ENCODE results near the gene CXCR5. TPM values are rescaled to one million over a fixed set of nuclear protein-coding genes. Genes with fewer than 3 reads are reported as not detected.

Gene CXCR5
- total RNA-seq, 1 experiment from 2014 or later = not detected

- POLR2A ChIA-PET (ENCODE audit: unreplicated experiment) = no interaction called here
- TF ChIP-seq CTCF (conservative IDR thresholded peaks at IDR 0.05; ENCODE audit: low read depth, low read length) (no peak), EZH2 (IDR thresholded peaks at IDR 0.05; ENCODE audit: low read length, unreplicated experiment) (no peak), EZH2phosphoT487 (IDR thresholded peaks at IDR 0.05; ENCODE audit: borderline replicate concordance, low read length) (no peak)
- Histone ChIP-seq H3K4me1 (ENCODE audit: insufficient read depth, low read length) (peaks cover 42% of the 10 kb centered on the region), H3K9me2 (replicated peaks; ENCODE audit: low read length) (no peaks in the 10 kb centered on the region), H3K79me2 (ENCODE audit: low read length) (peaks cover 46% of the 10 kb centered on the region), H3K4me3 (ENCODE audit: low read length) (peak overlapping the region; percentile 87), H3K36me3 (ENCODE audit: low read depth, low read length) (no peaks in the 10 kb centered on the region), H2AFZ (ENCODE audit: low read length) (peak overlapping the region; percentile 89), H3K27ac (ENCODE audit: low read length) (peak overlapping the region; percentile 78), H4K20me1 (ENCODE audit: low read length) (peaks cover 21% of the 10 kb centered on the region), H3K9ac (ENCODE audit: low read length) (peak overlapping the region; percentile 75), H3K4me2 (ENCODE audit: low read length) (peak overlapping the region; percentile 97), H3K27me3 (ENCODE audit: low read length) (no peaks in the 10 kb centered on the region), H3K9me3 (ENCODE audit: low read length) (no peaks in the 10 kb centered on the region), H3F3A (ENCODE audit: low read length, unreplicated experiment) (no peaks in the 10 kb centered on the region)
- peak; percentile 38 for DNase-seq
- CTCF ChIA-PET = interaction anchor here (0.5 to 1.4 kb wide), 5 partner anchors 15 to 268 kb away, joined by 3 to 10 read pairs (median 3); no protein-coding TSS in a partner anchor
- ATAC-seq = no peak
- no TSS peak for BruUV-seq (replicated peaks)
- intact Hi-C loops (cut with micrococcal nuclease) = loop anchor here (1.0 kb wide), 2 partner anchors 20 to 135 kb away; no protein-coding TSS in a partner anchor
Measured at GRCh38 chr11:118927554-118928100, 43.9 kb downstream of the CXCR5 start.

- no peaks in the 10 kb centered on the region for H3K27me3 ChIP-seq (ENCODE audit: low read length)
- peaks cover 41% of the 10 kb centered on the region for H3K4me1 ChIP-seq (ENCODE audit: insufficient read depth, low read length)
- peak overlapping the region; percentile 87 for H3K4me3 ChIP-seq (ENCODE audit: low read length)
- peak overlapping the region; percentile 97 for H3K4me2 ChIP-seq (ENCODE audit: low read length)
- H3K9ac ChIP-seq (ENCODE audit: low read length) = peak overlapping the region; percentile 75
- TSS peak; percentile 19 for BruUV-seq (replicated peaks)
- no peaks in the 10 kb centered on the region for H3F3A ChIP-seq (ENCODE audit: low read length, unreplicated experiment)
- ChIA-PET POLR2A (ENCODE audit: unreplicated experiment) (no interaction called here), CTCF (interaction anchor here (0.5 to 1.4 kb wide), 5 partner anchors 15 to 269 kb away, joined by 3 to 10 read pairs (median 3); no protein-coding TSS in a partner anchor)
- H3K27ac ChIP-seq (ENCODE audit: low read length) = peak overlapping the region; percentile 78
- intact Hi-C loops (cut with micrococcal nuclease) = loop anchor here (1.0 kb wide), 2 partner anchors 21 to 136 kb away; no protein-coding TSS in a partner anchor
- peaks cover 40% of the 10 kb centered on the region for H3K79me2 ChIP-seq (ENCODE audit: low read length)
- H3K9me3 ChIP-seq (ENCODE audit: low read length) = no peaks in the 10 kb centered on the region
- peaks cover 14% of the 10 kb centered on the region for H4K20me1 ChIP-seq (ENCODE audit: low read length)
- ATAC-seq (peak; percentile 52), DNase-seq (peak; percentile 98)
- TF ChIP-seq CTCF (conservative IDR thresholded peaks at IDR 0.05; ENCODE audit: low read depth, low read length) = peak; percentile 97
- TF ChIP-seq EZH2phosphoT487 (IDR thresholded peaks at IDR 0.05; ENCODE audit: borderline replicate concordance, low read length) = no peak
- no peaks in the 10 kb centered on the region for H3K36me3 ChIP-seq (ENCODE audit: low read depth, low read length)
- no peaks in the 10 kb centered on the region for H3K9me2 ChIP-seq (replicated peaks; ENCODE audit: low read length)
- H2AFZ ChIP-seq (ENCODE audit: low read length) = peak overlapping the region; percentile 89
Measured at GRCh38 chr11:118928101-118928869, 44.6 kb downstream of the CXCR5 start.
